HuH-7.5 (cell line): Measurements from ENCODE around the gene SOWAHB.
A peak's percentile ranks its signal among the peaks of the same experiment; 100 is the strongest.
"Not testable (repeated sequence)": the region's sequence is repeated elsewhere in the genome, so short reads cannot be mapped to it uniquely, and the experiment has no call there.

Source experiments
- DNase-seq: peaks from one replicate; pipeline ENCODE4 v3.0.0; 2011; ENCODE audit warnings: low spot score

SOWAHB gene

DNA sequence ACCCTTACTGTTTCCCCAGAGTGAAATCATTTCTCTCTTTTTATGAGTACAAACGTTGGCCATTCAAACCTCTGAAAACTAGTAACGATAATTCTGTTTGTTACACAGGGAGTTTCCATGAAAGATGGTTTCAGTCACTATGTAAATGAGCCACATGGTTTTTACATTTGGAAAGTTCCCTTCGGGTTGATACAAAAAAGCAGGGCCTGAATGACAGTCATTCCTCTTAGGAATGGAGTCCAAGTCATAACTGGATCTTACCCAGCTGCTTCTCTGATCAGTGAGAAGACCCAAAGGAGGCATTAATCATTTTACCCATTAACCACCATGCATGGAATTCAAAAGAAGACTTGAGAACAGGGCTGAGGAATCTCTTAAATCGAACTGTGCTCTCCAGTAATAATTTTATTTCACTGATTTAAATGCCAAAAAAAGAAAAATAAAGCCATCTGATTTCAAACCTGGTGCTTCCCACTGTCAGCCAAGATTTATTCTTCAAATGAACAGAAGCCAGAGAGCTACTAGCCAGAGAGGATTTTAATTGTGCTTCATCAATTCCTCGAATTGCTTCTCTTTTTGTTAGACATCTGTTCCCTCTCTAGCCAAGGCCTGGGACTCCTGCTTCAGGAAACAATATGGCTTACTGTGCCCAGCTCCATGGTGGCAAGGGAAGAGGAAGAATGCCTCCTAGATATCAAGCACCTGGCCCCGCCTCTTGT is 3.2 kb downstream of the SOWAHB start:
- no peak for DNase-seq

DNA sequence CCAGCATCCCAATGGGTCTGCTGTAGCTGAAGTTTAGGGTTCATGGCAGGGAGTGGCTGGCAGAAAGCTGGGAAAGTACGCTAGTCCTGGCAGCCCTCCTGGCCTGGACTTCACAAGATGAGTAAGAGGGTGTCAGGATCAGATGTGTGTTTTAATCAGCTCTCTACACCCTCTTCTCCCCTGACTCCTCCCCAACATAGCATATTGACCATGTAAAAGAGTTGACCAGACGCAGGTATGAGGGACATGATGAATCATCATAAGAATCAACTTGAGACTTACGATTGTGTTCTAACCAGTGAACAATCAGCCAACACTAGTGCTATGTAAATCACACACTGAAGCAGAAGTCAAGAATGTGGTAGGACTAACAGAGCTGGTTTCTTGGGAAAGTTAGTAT is 5.3 kb downstream of the SOWAHB start:
- no peak for DNase-seq

DNA sequence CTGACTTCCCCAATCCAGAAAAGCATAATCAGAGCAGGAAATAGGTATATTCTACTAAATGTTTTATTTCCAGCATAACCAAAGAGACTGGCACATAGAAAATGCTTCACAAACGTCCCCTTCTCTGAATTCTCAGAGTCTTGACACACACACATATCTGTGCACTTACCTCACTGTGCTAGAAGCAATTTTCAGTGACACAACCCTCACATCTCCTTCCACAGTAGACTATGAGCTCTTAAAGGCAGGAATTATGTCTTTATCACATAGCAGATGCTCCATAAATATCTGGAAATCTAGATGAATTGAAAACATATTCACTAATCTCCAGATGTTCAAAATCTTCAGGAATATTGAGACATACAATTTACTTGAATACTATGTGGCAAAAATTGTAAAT is 5.9 kb downstream of the SOWAHB start:
- DNase-seq = no peak

DNA sequence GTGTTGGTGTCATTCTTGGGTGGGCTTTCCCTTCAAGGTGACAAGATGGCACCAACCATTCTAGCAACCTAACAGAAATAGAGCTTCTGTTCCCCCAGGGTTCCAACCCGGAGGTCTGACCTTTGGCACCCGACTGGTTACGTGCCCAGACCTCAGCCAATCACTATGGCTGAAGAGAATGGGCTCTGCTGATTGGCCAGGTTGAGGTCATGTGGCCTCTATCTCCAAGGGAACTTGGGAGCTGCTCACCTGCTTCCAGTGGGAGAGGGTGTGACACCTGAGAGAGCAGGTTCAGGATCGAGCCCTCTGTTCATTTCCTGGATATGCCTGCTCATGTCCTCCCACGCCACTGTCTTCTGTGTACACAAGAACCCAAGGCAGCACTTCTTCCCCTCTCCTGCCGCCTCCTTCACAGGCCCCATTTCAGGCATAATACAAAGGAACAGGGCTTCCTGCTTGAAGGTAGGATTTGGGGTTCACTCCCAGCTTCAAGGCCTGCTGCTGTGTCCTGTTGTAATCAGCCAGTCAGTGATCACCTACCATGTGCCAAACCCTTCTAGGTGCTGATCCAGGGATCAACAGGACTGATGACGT is 11.0 kb downstream of the SOWAHB start:
- DNase-seq = no peak

- no peak for DNase-seq
Measured at GRCh38 chr4:76886214-76886613, 11.7 kb downstream of the SOWAHB start.

GRCh38 chr4:76883147-76883546 is 14.8 kb downstream of the SOWAHB start:
- DNase-seq = no peak

DNA sequence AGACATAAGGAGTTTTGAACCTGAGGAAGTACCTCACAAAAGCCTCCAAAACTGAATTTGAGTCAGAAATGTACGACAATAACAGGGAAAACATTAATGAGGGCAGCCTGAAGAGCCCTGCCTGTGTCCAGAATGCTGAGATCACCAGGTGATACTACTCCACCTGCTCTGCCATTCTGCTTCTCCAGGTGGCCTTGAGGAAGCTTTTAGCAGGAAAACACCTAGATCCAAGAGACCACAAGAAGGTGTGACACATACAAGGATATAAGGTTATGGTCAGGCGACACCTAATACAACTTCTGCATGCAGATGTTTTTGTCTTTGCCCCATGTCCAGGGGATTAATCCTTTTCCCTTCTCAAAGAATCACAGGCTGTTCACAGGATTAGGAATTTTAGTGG is 15.3 kb downstream of the SOWAHB start:
- no peak for DNase-seq

GRCh38 chr4:76881375-76881774 is 16.6 kb downstream of the SOWAHB start:
- no peak for DNase-seq

- DNase-seq = no peak
Measured at GRCh38 chr4:76879731-76880364, 18.1 kb downstream of the SOWAHB start.

- not testable (repeated sequence) for DNase-seq
Measured at GRCh38 chr4:76878641-76879165, 19.2 kb downstream of the SOWAHB start.

DNA sequence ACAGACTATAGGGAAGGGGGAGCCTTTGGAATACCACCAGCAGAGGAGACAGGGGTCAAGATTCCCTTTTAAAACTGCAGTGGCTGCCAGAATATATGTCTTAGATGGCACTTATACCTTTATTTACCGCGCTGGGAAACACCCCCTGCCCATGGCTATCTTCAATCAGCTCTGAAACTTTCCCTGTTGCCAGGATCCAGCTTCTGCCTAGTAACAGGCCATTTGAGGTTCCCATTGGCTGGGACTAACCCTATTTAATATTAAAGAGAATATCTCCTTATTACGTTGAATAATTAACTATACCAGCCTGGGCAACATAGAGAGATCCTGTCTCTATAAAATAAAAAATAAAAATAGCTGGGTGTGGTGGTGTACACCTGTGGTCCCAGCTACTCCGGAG is 23.8 kb downstream of the SOWAHB start:
- no peak for DNase-seq

- DNase-seq = no peak
Measured at GRCh38 chr4:76873495-76873894, 24.4 kb downstream of the SOWAHB start.

DNA sequence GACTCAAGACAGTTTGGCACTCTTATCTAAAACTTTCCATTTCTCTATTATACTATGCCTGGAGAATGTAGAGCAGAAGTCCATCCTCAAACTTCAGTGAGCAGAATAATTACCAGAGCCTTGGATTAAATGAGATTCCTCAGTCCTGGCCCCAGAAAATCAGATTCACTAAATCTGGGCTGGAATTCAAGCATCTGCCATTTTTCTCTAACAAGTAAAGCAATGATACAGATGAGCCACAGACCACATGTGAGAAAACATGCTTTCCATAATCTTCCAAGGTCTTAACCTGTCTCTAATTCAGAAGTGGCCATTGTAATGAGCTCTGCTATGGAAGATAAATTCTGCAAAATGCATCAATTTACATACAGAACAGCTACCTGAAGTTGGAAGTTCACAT is 25.4 kb downstream of the SOWAHB start:
- DNase-seq = no peak

DNA sequence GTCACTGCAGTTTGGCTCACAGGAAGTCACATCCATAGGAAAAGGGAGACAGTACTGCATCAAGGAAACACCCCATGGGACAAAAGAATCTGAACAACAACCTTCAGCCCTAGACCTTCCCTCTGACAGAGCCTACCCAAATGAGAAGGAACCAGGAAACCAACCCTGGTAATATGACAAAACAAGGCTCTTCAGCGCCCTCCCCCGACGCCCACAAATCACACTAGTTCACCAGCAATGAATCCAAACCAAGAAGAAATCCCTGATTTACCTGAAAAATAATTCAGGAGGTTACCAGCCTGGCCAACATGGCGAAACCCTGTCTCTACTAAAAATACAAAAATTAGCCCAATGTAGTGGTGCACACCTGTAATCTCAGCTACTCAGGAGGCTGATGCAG is 29.2 kb downstream of the SOWAHB start:
- DNase-seq = not testable (repeated sequence)

DNA sequence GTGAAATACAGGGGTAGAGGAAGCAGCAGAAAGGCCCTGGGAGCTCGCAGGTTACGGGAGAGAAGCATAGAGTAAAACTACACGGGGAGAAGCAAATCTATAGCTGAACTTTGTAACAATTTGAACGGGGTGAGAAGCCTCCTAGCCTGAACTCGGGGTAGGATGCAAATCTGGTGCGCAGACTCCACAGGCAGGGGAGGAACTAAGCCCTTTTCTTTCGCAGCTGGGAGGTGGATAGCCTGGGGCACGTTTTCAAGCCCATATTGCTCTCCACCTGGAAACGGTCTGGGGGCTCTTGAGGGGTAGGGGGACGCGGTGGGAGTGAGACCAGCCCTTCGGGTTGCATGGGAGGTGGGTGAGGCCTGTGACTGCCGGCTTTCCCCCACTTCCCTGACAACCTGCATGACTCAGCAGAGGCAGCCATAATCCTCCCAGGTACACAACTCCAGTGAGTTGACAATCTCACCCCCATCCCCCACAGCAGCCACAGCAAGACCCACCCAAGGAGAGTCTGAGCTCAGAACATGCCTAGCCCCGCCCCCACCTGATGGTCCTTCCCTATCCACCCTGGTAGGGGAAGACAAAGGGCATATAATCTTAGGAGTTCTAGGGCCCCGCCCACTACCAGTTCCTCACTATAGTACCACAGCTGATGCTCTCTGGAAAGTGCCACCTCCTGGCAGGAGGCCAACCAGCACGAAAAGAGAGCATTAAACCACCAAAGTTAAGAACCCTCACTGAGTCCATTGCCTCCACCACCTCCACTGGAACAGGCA is 29.9 kb downstream of the SOWAHB start:
- no peak for DNase-seq

- no peak for DNase-seq
Measured at GRCh38 chr4:76867377-76867776, 30.6 kb downstream of the SOWAHB start.

DNA sequence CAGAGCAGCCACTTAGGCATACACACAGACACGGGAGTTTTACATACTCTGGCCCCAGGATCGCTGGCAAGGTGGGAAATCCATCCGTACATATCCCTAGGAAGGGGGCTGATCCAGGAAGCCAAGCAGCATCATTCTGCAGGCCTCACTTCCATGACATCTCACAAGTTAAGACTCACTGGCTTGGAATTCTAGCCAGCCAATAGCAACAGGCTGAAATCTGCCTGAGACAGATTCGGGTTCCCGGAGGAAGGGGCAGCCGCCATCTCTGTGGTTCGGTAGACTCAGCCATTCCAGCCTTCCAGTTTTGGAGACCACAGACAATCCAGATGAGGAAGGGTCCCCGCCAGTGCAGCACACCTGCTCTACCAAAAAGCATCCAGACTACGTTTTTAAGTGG is 31.3 kb downstream of the SOWAHB start:
- no peak for DNase-seq

GRCh38 chr4:76858319-76858718 is 39.6 kb downstream of the SOWAHB start:
- DNase-seq = no peak

GRCh38 chr4:76857074-76857409 is 40.9 kb downstream of the SOWAHB start:
- no peak for DNase-seq

DNA sequence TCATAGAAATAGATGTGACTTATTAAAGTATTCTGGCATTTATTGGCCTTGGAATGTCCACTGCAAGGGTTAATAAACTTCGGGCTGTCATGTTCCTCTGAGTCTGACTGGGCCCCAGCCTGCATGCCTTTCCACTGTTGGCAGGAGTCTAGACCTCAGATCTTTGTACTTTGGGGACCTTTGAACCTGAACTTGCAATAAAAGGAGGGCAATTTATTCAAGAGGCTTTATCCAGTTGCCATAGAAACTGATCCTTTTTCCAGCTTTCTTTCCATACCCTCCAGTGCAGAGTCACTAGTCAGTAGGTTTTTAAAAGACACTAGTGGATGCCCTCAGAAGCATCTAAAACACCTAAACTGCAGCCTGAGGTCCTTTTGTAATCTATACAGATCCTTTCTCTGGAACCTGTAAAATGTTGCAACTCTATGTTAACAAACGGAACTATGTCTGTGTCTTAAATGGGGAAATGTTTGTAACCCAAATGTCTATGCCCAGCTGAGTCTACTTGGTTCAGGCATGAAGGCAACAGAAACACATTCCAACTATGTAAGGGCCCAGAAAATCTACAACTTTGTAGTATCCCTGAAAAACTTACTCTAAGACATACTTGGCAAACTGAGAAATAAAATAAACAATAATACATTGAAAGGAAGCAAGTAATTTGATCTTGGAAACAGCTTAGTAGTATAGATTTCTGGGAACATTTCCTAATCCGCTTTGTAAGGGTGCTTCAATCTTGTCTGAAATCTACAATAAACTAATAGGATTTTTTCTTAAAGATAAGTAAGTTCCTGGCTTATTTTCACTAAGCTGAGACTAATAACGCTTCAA is 41.5 kb downstream of the SOWAHB start:
- DNase-seq = peak; percentile 27

- no peak for DNase-seq
Measured at GRCh38 chr4:76854858-76855257, 43.1 kb downstream of the SOWAHB start.

GRCh38 chr4:76851375-76851774 is 46.6 kb downstream of the SOWAHB start:
- no peak for DNase-seq
